NCI-H748 (cell line): ENCODE results near the gene SMKR1.
"Not testable (repeated sequence)": the region's sequence is repeated elsewhere in the genome, so short reads cannot be mapped to it uniquely, and the experiment has no call there.

ENCODE experiments used
- DNase-seq: peaks from one replicate; lab custom pipeline; 2025; ENCODE audit not compliant: unreplicated experiment; lab: John Stamatoyannopoulos, UW

Gene SMKR1

DNA sequence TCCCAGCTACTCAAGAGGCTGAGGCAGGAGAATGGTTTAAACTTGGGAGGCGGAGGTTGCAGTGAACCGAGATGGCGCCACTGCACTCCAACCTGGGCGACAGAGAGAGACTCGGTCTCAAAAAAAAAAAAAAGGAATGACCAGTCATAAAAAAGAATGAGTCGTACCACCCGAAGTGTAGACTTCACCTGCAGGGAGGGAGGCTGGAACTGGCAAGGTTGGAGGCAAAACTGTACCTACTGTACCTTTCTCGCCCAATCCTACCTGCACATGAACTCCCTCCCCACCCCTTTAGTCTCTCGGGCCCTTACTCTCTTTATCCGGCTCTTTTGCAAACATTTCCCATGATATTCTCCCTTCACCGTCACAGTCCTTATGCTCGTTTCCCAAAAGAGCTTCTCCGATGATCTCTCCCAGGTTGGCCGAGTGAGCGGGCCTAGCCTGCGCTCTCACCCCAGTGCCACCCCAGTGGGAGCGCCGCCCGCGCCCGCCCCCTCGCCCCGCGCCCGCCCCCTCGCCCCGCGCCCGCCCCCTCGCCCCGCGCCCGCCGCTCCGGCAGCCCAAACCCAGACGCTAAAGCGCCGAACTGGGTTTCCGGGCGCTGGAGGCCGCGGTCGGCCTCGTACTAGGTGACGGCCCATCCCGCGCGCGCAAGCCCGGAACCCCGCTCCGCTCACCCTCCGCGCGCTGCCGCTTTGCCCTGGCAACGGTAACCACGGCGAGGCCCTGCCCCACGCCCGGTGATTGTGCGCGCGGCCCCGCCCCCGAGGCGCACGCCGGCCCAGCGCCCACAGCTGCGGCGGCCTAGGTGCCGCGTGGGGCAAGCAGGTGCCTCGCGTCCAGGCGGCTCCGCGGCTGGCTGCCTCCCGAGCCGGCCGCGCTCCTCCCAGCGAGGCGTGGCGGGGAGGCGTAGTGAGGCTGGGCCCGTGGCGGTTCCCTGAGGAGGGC is at the start of gene SMKR1:
SMKR1 (plus strand) TSS at position 772 of the 948 bp plus-strand sequence. CDS start 294 bp downstream, outside the sequence.
- peak; percentile 93 for DNase-seq

DNA sequence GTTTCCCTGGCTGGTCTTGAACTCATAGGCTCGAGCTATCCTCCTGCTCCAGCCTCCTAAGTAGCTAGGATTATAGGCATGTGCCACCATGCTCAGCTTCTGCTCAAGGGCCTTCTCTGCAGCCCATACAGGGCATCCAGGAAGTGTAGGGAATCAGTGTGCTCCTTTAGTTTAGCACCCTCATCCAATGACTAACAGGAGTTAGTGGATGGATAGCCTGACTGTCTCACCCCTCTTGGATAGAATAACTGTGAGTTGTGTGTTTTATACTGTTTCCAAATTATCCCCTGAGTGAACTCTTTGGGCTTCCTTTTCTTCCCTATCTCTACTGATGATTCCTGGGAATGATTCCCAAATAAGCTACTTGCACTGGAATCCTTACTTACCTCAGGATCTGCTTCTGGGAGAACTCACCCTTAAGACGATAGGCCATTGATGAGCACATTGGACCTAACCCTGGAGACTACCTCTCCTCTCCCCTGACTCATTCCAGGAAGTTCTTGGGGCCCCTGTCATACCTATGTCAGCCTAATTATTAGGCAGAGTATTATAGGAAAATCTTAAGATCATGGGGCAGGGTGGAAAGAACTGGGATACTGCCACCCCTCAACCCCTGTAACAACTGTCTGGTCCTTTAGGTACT is 49.6 kb upstream of the SMKR1 start:
- no peak for DNase-seq

DNA sequence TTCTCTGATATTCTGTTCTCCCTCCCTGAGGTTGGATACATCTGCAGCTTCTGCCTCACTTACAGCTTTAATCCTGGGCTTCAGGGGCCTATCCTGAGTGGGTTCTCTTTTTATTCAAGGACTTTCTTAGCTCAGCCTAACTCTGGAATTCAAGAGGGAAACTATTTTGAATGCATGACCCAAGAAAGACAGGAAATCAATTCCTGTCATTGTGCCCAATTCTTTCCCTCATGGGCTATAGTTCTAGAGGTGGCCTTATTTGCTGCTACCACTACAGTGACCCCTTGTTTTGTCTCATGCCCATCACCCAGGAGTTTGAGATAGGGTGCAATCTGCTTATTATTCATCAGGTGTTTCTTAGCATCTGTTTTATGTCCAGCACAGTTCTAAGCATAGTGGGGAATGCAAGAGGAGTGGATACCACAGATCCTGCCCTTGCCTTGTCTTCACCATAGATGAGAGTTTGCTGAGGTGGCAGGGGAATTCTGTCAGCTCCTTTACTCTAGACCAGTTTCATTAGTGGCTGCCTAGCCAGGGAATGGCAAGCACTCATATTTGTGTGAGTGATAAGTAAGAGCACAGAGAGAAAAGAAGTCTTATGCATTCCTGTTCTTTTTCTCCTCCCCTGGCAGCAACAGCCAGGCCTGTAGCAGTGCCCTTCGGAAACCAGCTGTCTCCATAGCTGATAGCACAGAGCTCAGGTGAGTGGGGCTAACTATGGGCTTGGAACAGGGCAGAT is 48.7 kb upstream of the SMKR1 start:
- DNase-seq: no peak

DNA sequence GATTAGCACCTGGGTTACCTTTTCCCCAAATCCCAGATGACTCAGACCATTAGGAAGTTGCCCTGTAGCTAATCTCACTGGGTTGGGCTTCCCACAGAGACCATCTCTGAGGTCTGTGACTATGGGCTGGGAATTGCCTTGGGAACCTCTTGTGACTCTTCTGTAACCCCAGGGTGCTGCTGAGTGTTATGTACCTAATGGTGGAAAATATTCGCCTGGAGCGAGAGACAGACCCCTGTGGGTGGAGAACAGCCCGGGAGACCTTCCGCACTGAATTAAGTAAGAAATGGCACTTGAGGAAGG is 48.1 kb upstream of the SMKR1 start:
- DNase-seq: no peak

DNA sequence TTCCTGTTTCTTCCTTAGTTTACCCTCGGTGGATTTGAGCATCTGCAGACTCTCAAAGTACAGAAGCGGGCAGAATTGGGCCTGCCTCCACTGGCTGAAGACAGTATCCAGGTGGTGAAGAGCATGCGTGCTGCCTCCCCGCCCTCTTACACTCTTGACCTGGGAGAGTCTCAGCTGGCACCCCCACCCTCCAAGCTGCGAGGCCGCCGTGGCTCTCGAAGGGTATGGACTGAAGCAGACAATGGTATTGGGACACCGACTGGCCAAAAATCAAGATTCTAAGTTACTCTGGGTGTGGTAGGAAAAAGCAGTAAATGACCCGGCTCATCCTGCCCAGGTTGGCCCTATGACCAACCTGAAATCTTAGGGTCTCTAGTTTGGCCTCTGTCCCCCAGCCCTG is 45.9 kb upstream of the SMKR1 start:
- DNase-seq: no peak

DNA sequence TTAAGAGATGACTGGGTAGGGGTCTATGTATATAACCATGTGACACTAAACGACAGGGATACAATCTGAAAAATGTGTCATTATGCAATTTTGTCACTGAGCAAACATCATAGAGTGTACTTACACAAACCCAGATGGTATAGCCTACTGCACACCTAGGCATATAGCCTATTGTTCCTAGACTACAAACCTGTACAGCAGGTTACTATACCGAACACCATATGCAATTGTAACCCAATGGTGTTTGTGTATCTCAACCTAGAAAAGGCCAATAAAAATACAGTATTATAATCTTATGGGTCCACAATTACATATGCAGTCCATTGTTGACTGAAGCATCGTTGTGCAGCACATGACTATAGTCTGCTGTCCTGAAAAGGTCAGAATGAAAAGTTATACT is 45.2 kb upstream of the SMKR1 start:
- peak; percentile 35 for DNase-seq

DNA sequence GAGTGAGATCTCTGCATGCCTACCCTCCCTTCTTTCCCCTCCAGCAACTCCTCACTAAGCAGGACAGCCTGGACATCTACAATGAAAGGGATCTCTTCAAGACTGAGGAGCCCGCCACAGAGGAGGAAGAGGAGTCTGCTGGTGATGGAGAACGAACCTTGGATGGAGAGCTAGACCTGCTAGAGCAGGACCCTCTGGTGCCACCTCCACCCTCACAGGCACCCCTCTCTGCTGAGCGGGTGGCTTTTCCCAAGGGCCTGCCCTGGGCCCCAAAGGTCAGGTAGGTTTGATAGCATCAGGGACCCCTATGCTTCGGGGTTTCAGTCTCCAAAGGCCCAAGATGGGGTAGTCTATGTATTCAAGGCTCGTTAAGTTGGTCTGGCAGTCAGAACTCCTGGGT is 44.2 kb upstream of the SMKR1 start:
- DNase-seq: no peak

DNA sequence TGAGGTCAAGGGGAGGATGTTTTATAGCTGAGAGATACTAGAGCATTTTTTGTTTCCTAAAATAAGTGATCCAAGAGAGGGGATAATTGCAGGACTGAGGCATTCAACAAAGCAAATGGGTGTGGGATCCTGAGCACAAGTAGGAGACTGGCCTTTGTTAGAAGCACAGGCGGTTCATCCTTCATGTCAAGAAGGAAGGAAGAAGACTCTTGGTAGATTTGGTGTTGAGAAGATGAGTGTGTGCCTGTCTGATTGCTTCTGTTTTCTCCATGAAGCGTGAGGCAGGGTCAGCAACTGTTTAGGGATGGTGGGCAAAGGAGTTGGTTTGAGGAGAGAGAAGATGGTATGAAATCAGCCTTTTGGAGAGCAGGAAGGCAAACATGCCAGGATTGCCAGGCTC is 40.5 kb upstream of the SMKR1 start:
- DNase-seq: no peak

DNA sequence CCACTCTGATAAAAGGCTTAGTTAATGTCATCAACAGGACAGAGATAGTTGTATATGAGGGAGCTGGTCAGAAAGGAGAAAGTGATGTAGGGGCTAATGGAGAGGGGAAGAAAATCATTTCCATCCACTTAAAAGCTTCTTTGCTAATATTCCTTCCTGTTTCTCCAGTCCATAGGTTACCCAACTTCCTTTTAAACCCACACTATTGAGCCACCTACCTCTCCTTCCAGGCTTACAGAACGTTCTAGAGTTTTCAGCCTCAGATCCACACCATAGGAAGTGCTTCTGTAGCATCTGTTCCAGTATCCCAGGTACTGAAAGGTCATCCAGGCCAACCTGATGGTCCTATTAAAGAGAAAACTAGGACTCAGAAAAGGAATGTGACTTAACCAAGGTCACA is 39.9 kb upstream of the SMKR1 start:
- no peak for DNase-seq

DNA sequence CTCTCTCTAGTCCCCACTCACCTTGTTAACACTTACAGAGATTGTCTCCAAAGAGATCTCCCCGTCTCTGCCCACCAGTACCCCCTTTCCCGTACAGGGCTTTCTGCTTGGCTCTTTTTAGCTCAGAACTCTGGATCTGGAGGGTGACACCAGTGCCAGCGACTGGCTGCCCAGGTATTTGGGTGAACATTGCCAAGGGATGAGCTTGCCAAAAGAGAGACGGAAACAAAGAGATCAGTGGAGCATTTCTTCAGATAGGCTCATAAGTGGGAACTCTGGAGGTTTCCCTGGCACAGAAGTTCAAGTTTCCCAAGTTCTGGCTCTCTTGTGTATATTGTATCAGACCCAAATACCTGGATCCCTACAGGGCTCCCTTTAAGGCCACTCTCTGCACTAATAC is 38.1 kb upstream of the SMKR1 start:
- DNase-seq: no peak

DNA sequence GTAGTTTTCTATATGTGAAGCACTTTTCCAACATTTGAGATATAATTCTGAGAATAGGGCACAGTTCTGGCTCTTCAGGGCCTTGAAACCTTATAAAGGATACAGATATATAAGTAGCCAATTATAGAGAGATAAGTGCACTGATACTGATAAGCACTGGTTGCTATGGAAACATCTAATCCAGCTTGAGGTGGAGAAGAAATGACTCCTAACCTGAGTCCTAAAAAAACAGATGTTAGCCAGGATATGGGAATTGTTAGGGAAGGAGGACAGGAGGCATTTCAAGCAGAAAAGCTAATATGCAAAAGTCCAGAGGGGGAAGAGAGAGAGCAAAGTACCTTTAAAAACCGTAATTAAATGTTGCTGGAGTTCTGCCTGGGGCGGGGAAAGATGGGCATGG is 37.3 kb upstream of the SMKR1 start:
- peak; percentile 17 for DNase-seq

DNA sequence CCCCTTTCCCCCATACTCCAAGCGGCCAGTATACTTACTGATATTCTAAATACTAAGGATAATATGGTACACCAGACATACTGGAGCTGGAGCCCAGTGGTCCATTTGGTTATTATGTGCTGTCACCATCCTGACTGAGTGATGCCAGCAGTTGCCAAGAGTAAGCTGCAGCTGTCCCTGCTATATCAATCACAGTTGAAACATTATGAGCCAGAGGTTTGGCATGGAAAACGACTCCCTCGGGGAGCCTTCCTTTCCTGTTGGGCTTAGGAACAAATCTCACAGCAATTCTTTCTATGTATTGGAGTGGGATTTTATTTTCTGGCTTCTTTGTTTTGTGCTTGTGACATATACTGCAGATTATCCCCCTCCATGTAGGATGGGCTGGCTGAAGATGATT is 35.5 kb upstream of the SMKR1 start:
- DNase-seq: no peak

DNA sequence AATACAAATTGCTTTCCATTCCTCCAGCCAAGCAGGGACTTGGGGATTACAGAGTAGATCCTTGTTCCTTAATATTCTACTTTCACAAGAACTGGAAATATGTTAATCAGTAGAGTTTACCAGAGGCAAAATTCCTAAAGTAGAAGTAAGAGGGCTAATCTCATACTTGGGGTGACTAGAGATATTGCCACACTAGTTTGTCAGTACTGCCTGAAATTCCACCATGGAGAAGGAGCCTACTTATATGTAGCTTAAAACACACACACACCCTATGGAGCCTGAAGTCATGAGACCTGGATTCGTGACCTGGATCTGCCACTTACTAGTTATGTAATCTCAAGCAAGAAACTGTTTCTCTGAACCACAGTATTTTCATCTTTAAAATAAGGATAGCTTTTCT is 34.2 kb upstream of the SMKR1 start:
- no peak for DNase-seq

DNA sequence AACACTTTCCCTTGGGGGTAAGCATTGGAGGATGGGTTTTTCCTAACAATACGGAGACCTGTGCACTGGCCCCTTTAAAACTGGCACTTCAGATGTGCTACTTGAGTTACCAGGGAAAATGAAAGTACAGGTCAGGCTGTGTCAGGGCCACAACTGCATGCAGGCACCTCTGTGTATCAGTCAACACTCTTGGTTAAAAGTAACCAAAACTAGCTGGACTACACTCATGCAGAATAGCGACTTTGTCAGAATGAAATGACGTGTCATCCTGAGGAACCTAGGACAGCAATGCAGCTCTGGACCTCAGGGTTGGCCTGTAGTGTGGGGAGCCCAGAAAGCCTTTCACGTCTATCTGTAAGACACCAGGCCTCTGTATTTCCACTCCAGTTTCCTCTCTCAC is 33.8 kb upstream of the SMKR1 start:
- DNase-seq: no peak

DNA sequence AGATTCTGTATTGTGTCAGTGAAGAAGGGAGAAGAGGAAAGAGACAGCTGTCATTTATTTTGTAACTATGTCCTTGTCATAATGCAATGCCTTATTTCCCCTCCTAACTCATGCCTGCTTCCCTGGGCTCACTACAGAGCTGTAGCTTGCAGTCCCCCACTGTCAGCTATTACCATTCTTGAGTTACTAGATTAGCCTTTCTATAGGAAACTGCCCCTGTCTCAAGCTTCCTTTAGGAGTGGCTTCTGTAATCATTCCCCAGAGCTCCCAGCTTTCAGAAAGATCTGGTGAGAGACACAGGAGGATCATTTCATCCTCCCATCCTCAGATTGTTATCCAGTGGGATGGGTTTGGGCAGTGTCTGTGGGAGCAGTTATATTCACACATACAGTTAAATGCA is 32.4 kb upstream of the SMKR1 start:
- DNase-seq: no peak

DNA sequence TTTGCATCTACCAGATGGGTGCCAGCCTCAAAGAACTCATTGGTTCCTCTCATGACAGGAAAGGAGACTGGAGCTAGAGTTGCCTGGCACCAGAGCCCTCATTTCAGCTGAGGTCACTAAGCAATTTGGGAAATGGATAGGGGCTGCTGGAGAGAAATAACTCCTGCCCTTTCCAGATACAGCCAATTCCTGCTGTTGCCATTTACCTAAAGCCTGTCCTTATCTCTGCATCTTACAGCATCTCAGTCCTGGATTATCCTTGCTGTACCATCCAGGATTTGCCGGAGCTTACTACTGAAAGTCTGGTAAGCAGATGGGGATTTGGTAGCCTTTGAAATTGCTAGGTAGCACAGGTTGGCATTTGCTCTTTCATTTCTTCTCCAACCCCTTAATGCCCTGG is 31.9 kb upstream of the SMKR1 start:
- no peak for DNase-seq

DNA sequence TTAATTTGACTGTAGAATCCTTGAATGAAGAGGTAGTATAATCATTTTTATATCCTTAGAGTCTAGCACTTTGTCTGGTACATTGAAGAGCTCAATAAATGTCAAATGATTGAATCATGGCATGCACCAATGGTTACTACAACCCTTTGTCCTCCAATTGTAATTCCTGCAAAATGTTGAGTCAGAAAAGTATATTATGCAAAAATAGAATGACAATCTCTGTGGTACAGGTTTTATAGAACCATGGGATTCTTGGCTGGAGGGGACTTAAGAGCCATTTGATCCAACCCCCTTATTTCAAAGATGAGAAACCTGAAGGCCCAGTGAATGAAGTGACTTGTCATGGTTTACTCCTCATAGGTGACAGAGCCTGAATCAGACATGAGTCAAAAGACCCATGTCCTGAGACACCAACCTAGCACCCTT is 30.9 kb upstream of the SMKR1 start:
- no peak for DNase-seq

DNA sequence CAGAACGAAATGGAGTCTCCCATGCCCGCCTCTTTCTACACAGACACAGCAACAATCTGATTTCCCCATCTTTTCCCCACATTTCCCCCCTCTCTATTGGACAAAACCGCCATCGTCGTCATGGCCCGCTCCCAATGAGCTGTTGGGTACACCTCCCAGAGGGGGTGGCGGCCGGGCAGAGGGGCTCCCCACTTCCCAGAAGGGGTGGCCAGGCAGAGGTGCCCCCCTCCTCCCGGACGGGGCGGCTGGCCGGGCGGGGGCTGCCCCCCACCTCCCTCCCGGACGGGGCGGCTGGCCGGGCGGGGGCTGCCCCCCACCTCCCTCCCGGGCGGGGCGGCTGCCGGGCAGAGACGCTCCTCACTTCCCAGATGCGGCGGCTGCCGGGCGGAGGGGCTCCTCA is 26.4 kb upstream of the SMKR1 start:
- not testable (repeated sequence) for DNase-seq

DNA sequence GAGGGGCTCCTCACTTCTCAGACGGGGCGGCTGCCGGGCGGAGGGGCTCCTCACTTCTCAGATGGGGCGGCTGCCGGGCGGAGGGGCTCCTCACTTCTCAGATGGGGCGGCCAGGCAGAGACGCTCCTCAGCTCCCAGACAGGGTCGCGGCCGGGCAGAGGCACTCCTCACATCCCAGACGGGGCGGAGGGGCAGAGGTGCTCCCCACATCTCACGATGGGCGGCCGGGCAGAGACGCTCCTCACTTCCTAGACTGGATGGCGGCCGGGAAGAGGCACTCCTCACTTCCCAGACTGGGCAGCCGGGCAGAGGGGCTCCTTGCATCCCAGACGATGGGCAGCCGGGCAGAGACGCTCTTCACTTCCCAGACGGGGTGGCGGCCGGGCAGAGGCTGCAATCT is 25.9 kb upstream of the SMKR1 start:
- DNase-seq: not testable (repeated sequence)

DNA sequence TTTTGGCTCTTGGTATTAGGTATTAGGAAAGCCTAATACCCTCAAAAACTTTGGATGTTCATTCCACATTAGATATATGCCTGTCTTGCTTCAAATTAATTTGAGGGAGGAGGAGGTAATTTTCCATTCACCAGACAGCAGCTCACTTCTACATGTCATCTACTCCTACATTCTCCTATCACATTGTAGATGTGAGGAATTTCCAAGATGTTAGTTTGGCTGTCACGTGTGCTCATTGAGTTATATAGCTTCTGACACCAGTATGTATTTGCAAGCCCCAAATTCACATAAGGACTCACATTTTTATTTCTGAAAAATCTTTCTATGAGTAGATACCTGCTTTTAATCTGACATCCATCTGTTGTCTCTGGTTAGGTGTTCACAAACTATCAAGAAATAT is 22.5 kb upstream of the SMKR1 start:
- DNase-seq: no peak

DNA sequence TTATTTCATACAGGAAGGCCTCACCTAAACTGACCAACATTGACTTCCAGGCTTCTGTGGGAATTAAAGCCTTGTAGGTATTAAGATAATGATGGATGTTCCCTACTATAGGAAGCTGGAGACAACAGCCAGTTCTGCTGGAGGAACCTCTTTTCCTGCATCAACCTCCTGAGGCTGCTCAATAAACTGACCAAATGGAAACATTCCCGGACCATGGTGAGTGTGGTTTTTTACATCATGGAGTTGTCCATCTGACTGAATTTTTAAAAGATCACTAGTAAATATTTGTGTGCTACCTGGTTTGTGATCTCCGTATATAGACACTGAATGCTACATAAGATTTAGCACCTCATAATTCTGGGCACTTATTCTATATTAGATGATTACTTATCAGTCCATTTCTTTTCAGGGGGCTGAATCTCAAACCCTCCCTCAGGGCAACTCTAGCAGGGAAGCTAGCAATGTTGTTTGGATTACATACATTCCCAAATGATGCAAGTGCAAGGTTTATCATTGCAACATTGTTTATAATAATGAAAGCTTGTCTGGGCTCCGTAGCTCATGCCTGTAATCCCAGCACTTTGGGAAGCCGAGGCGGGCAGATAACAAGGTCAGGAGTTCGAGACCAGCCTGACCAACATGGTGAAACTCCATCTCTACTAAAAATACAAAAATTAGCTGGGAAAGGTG is 21.5 kb upstream of the SMKR1 start:
- DNase-seq: no peak
